Measurements from ENCODE around the gene PPP6R2.

The PPP6R2 gene

DNA sequence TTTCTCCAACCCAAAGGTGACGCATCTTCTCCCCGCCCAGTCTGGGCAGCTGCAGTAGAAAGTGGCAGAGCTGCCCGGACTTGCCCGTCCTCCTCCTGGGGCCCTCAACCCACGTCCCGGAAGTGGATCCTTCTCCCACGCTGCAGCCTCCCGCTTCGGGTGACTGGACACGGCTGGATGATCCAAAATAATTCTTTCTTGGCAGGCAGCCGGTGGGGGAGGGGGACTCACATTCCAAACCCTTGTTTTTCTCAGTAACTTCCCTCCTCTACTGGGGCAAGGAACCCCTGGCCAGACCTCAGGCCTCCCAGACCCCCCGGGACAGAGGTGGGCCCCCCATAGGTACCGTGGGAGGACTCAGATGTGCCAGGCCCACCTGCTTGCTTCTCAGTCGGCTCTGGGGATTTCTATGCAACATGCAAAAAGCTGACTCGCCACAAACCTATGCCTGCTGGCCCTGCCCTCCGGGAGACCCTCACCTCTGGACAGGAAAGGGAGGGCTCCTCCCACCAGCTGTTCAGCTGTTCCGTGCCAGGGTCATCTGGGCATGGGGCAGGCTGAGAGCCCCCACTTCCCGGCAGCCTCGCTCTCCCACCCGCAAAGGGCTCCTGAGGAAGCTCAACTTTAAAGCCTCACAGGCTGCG is 37.1 kb upstream of the PPP6R2 start:
- peak; percentile 76 for DNase-seq (ENCODE audit: insufficient read length, low spot score)
- FAIRE-seq = peak; percentile 58

DNA sequence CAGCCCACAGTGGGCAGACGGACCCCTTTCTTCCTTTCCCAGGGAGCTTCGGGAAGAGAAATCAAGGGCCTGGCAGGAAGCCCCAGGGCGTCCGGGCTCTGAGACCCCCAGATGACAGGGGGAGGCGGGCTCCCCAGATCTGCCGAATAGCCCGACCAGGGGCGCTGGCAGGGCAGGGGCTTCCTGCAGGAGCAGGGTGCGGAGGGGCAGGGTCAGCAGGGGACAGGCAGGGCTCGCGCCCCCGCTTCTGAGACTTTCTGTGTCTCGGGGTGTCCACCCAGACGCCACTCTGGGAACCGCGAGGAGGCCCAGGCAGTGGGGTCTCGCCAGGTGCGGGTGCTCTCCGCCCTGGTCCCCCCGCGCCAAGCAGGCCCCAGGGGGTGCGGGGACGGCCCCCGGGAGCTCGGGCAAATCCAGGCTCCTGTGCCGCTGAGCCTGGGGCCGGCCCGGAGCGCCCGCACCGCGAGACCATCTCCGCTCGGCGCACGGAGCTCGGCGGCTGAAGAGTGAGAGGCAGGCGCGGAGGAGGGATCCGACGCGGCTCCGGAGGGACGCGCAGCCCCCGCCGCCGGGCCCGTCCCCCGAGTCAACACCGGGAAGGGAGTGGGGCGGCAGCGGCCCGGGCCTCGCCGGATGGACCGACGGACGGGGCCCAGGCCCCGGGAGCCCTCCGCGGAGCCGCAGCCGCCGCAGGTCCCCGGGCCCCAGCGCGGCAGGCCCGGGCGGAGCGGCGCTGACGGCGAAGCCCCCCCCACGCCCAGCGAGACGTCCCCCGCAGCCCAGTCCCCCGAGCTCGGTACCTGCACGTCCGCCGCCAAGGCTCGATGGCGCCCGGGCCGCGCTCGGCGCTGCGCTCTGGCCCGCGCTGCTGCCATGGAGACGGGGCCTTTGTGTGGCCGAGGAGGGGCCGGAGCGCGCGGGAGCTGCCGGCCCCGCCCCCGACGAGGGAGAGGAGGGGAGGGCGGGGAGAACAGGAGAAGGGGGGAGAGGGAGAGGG is 36.1 kb upstream of the PPP6R2 start, which contains the start of gene PLXNB2:
PLXNB2 (minus strand) TSS at position 894 of the 997 bp plus-strand sequence. CDS start 17,062 bp downstream, outside the sequence.
- DNase-seq (ENCODE audit: insufficient read length, low spot score) = peak; percentile 89

DNA sequence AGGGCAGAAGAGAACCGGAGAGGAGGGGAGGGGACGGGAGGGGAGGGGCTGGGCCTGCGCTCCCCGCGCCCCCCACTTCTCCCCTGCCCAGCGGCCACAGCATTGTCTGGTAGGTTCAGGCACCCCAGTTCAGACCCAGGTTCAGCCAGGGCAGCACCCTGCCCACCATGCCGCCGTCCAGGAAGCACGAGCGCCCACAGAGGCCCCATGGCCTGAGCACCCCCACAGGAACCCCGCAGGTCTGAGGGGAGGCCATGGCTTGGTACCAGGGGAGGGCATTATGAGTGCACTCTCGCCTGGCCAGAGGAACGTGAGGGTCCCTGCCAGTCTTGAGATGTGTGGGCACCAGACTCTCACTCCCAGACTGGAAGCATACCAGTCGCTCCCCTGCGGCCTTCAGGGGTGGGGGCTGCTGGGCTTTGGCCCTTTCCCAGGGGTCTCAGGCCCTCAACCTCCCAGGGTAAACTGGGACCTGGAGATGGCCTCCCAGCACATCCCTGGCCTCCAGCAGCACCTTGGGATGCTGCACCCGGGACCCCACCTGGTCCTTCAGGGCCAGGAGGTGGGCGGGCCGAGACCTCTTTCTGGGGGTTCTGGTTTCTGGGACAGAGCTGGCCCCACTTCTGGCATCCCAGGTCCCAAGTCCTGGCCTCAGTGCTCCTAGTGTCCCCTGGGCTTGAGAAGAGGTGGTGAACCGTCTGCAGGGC is 35.1 kb upstream of the PPP6R2 start:
- FAIRE-seq (no peak), DNase-seq (ENCODE audit: insufficient read length, low spot score) (no peak)

More for the DNA sequence above, 36.1 kb upstream of the PPP6R2 start, which contains the start of gene PLXNB2:
- FAIRE-seq = peak; percentile 62

DNA sequence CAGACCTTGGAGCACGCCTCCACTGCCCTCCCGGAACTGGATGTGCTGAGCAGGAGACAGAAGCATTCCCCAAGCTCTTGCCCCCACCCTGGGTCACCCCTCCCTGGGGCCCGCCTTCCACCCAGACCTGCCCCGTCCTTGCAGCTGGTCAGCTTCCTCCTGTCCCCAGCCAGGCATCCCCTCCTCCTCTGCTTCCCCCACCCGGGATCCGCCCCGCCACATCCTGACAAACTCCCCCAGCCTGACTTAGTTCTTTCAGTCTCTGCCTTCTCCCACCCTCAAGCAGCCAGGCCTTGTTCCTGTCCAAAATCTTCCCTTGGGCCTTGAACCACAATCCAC is 34.6 kb upstream of the PPP6R2 start:
- DNase-seq (ENCODE audit: insufficient read length, low spot score) (no peak), FAIRE-seq (peak; percentile 73)

DNA sequence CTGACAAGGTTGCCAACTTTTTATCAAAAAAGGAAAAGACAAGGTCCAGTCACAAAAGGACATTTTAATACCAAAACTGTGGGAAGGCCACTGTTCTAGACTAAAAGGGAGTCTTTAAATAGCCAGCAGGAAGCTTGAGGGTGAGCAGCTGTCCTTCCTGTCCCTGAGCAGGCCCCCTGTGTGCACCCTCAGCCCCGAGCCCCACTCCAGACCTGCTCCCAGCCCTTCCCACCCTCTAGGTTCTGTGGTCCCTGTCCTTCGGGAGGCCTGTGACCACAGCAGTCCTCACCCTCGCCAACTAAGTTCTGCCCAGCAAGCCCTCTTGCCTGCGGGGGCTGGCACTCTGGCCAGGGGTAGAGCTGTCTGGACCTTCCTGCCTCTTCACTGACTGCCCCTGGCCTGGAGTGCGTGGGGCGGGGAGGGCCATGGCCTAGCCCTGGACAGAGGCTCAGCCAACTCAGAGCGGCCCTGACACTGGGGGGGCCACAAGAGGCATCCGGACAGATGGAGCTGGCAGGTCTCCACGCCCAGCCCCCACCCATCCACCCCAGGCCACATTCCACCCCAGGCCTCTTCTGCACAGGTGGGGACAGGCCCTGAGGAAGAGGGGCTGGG is 34.0 kb upstream of the PPP6R2 start:
- DNase-seq (ENCODE audit: insufficient read length, low spot score) (no peak), FAIRE-seq (no peak)

DNA sequence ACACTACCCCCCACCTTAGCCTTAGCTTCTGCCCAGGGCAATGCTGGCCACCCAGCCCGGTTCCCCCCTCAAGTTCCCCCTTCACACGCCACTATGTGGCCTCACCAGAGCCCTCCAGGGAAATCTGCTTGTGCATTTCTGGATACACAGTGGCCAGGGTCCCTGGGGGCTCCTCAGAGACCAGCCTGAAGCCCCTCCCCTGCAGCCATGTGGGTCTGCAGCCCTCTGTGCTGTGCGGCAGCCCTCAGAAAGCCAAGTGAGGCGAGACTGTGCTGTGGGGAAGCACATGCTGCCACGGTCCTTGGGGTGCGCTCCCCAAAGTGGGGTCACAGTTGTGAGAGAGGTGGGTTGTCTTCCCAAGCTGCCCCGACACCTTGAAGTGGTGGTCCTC is 33.5 kb upstream of the PPP6R2 start:
- FAIRE-seq = no peak

DNA sequence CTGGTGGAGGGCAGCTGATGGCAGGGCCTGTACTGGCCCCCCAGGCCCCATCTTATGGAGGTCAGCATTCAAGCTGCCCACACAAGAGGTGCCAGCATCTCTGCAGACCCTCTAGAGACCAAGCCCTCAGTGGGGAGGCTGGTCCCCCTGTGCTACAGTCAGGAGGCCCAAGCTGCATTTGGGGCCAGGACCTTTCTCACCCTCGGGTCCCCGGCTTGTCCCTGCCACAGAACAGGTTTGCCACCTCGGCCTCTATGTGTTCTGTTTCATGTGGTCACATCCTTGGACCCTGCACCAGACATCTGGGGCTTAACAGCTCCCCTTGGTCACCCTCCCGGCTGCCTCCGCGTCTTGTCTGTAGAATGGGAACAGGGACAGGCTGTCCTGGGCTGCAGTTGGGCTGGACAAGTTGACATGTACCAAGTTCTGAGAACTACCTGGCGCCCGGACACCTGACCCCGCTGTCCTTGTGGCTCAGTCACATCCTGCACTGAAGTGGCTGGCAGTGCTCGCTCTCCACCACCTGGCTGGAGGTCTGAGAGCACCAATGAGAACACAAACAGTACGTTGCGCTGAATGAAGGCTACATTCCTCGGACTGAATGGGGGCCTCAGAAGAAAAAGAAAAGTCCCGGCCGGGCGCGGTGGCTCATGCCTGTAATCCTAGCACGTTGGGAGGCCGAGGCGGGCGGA is 33.0 kb upstream of the PPP6R2 start:
- no peak for FAIRE-seq
- no peak for DNase-seq (ENCODE audit: insufficient read length, low spot score)

More for the DNA sequence above, 33.5 kb upstream of the PPP6R2 start:
- DNase-seq (ENCODE audit: insufficient read length, low spot score) = no peak

DNA sequence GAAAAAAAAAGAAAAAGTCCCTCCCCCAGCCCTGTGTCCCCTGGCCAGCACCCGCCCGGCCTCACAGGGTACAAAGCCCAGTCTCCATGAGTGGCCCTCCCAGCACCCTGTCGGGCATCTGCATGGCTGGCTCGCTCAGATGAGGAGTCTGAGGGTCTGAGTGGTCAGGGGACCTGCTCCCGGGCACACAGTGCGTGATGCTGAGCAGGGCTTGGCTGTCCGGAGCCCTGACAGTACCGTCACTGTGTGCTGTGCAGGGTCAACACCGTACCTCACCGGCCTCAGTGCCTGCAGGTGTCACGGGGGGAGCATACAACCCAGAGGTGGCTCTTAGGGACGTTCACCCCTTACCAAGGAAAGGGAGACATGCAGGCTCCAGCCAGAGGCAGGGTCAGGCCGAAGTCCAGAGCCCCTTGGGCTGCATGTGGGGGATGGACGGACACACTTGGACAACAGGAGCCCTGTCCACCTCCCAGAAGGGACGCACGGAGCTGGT is 32.1 kb upstream of the PPP6R2 start:
- DNase-seq (ENCODE audit: insufficient read length, low spot score) (no peak), FAIRE-seq (no peak)

DNA sequence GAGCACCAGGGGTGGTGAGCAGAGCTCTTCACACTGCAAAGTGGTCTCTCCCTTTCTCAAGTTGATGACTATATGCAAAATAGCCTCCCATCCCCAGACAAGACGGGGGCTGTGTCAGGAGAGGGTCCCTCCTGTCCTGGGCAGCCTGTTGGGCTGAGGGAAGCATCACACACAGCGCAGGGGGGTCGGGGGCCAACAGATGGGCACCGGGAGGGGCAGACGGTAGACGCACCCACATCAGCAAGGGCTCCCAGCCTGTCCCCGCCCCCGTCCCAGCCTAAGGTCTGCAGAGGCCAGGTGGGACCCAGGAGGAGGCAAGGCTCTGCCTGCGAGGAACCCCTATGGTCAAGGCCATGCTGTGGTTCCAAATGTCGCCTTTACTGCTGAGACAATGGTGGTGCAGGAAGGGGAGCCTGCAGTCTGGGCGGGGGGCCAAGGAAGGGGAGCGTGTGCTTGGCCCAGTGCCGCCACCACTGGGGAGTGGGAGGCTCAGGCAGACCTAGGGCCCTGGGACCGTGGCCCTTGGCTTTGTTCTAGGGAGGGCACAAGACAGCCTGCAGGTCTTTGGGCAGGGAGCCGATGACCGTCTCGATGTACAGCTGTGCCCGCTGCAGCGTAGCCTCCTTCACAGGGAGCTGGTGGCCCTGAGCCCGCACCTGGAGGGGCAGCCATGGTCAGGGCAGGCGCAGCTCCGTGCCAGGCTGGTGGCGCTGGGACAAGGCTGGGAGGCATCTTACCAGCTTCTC is 31.3 kb upstream of the PPP6R2 start:
- no peak for DNase-seq (ENCODE audit: insufficient read length, low spot score)
- FAIRE-seq = no peak

DNA sequence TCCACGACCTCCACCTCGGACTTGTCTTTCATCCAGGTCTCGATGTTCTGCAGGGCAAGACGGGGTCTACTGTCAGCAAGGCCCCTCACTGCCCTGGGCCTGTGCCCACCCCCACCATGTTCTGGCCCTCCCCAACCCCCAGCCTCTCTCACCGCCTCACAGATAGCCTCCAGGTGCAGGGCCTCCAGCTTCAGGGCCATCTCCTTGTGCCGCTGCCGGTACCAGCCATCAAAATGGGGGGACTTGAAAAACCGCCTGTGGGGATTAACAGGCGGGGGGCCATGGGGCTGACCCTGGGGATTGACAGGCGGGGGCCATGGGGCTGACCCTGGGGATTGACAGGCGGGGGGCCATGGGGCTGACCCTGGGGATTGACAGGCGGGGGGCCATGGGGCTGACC is 30.8 kb upstream of the PPP6R2 start:
- DNase-seq (ENCODE audit: insufficient read length, low spot score) (no peak), FAIRE-seq (no peak)

DNA sequence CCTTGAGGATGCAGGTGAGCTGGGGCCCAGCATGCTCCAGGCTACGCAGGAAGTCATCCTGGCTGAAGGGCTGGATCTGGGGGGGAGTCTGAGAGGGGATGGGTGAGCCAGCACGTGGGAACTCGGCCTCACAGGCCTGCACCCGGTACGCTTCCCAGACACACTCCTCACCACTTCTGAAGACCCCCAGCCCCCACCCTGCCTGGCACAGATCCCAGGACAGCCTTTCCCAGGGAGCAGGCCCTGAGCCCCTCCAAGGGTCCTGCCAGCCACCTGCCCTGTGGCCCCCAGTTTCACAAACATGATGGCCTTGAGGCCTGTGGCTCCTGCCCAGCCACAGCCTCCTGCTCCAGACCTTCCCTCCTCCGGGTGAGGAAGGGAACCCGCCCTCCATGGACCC is 30.1 kb upstream of the PPP6R2 start:
- DNase-seq (ENCODE audit: insufficient read length, low spot score) (no peak), FAIRE-seq (no peak)

DNA sequence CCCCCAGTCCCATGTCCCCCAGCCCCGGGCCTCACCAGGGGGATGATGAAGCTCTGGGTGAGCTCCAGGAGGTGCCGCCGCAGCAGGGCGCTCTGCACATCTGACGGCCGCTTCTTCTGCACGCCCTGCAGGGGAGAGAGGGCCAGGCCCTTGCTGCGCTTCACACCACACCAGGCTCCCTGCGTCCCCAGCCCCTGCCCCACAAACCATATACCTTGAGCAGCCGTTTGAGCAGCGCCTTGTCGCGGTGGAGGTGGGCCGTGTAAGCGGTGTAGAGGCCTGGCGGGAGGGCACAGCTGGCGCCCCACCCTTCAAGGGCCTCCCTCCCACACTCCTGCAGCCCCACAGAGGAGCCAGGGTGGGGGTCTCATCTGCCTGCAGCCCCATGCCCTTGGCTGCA is 29.5 kb upstream of the PPP6R2 start:
- DNase-seq (ENCODE audit: insufficient read length, low spot score) (no peak), FAIRE-seq (no peak)

DNA sequence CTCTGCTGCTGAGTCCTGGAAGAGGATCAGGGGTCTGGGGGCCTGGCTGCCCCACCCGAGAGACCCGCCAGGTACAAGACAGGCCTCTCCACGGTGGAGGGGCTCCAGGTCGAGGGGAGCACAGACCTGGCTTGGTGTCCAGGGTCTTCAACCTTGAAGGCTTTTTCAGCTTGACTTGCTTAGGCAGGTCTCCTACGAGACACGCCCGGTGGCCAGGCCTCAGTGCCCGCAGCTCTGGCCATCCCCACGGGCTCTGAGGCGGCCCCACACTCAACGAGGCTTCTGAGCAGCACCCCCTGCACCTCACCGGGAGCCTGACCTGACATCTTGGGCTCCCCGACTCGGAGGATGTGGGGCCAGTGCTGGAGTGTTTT is 29.1 kb upstream of the PPP6R2 start:
- FAIRE-seq = no peak

DNA sequence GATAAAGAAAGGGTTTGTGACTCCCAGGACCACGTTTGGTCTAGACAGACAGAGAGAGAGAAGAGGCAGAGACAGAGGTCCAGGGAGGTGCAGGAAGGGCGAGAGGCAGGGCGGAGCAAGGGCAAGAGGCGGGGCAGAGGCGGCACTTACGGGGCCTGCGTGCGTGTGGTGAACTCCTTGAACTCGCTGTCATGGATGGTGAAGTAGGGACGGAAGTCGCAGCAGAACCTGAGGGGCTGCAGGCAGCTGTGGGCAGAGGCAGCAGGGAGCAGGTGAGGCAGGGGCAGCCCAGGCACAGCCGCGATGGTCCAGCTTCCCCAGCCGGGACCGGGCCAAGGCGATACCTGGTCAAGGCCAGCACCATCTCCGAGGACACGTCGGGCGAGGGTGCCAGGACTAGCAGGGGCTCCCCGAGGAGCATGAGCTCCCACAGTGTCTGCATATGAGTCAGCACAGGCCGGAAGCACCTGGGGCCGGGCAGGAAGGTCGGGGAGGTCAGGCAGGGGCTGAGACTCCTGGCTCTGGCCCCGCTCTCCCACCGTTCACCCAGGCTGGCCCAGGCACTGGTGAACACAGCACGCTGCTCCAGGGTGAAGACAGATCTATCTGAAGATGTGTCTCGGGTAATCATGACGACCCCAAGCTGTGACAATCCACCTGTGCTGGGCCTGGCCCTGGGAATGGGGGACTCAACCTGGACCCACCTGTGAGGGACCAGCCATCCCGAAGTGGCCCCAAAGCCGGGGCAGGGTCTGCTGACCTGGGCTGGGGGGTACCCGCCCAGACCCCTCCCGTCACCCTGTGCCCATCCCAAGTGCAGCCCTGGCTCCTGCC is 28.5 kb upstream of the PPP6R2 start:
- FAIRE-seq = peak; percentile 100
- peak; percentile 96 for DNase-seq (ENCODE audit: insufficient read length, low spot score)

More for the DNA sequence above, 29.1 kb upstream of the PPP6R2 start:
- no peak for DNase-seq (ENCODE audit: insufficient read length, low spot score)

DNA sequence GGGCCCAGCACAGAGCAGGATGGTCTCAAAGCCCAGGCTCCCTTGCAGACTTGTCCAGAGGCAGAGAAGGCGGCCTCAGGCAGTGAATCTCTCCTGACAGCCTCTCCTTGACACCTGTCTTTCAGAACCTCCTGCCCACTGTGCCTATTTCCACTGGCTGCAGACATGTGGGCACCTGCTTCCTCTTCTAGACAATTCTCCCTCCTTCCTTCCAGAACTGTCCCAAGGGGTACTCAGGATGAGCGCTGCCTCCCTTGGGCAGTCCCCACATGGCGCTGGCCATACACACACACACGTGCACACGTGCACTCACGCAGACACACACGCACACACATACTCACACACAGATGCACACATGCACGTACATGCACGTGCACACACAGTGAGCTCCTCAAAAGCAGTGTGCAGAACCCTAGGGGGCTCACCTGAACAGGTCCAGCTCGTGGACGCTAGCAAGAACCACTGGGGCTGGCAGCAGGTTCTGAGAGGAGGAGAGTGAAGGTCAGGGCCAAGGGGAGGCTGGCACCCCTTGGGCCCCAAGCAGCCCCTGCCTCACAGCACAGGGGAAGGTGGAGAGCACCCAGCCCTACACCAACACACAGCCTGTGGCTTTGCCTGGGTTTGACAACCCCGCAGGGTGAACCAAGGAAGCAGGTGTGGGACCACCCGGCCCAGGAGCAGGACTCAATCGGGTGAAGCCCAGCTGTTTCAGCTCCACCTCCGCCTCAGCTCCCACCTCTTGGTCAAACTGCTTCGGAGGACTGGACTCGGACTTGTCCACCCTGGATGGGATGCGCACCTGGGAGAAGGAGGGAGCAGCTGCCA is 27.6 kb upstream of the PPP6R2 start:
- DNase-seq (ENCODE audit: insufficient read length, low spot score) = no peak
- peak; percentile 86 for FAIRE-seq

DNA sequence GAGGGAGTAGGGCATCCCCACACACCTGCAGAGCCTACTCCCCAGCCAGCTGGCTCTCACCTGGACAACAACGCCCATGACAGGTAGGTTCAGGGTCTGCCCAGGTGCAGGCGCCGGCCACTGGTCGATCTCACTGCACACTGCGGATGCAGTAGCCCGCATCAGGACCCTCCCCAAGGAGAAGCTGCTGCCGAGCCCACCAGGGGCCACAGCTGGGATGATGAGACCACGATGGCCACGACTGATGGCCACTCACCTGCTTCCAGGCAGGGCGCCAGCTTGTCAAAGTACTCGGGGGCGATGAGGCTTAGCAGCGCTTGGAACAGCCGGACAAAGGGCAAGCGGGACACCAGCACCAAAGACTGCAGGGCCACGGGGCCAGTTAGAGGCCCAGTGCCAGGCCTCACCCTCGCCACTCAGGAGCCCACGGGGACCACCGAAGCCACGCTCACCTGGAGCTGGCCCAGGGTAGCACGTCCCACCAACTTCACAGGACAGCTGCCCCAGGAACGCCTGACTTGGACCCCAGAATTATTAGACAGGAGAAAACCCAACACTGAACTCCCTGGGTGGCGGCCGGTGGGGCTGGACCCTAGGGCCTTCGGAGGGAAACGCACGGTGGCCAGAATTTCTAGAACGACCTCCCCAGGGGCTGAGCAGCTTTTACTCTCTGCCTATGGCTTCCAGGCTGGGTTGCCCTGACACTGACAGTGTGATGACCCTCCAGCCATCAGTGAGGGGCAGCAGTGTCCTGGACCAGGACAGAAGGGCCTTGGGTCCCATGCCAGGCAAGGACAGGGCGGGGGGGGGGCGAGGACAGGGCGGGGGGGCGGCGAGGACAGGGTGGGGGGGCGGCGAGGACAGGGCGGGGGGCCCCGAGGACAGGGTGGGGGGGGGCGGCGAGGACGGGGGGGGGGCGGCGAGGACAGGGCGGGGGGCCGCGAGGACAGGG is 26.7 kb upstream of the PPP6R2 start:
- FAIRE-seq = no peak

DNA sequence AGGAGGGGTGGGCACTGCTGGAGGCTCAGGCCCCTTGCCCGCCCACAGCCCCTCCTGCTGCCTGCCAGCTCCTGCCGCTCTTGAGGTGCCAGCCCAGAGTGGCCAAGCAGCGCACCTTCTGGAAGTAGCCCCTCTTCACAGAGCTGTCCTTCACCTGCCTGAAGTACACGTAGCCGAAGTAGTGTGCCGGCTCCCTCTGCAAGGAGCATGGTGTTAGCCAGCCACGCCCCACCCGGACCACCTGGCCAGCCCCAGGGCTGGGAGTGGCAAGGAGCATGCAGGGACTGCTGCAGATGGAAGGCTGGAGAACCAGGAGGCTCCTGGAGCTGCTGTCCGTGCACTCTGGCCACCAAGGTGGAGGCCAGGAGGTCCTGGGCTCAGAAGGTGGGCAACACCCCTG is 25.9 kb upstream of the PPP6R2 start:
- no peak for FAIRE-seq
- no peak for DNase-seq (ENCODE audit: insufficient read length, low spot score)

More for the DNA sequence above, 26.7 kb upstream of the PPP6R2 start:
- no peak for DNase-seq (ENCODE audit: insufficient read length, low spot score)
